GM23248 (cell line): ENCODE results near the gene CAMK1D.

Experiments used
- EZH2 ChIP-seq: fragments of 200-600 bp; sonication (generic); IDR thresholded peaks from 2 replicates; pipeline ENCODE4 v1.6.1; 2018; ENCODE audit warnings: antibody characterized with exemption, mild to moderate bottlenecking; ENCODE audit not compliant: insufficient read depth, poor library complexity, severe bottlenecking
- EZH2phosphoT487 ChIP-seq: fragments of 200-600 bp; sonication (generic); IDR thresholded peaks from 2 replicates; pipeline ENCODE4 v1.6.1; 2018; ENCODE audit warnings: antibody characterized with exemption, moderate library complexity, mild to moderate bottlenecking, low read depth; ENCODE audit not compliant: insufficient read depth

GRCh38 chr10:12459762-12460161 lies 110.4 kb downstream of the CAMK1D start:
- TF ChIP-seq EZH2 (no peak), EZH2phosphoT487 (no peak)
